Measurements from ENCODE around the gene NPEPL1.

NPEPL1 gene

GRCh38 chr20:58747211-58747610 is 54.6 kb downstream of the NPEPL1 start:
- TF ChIP-seq POLR2AphosphoS5 (IDR thresholded peaks at IDR 0.05; ENCODE audit: low read depth, low read length) (no peak), SIN3A (IDR thresholded peaks at IDR 0.05; ENCODE audit: borderline replicate concordance, insufficient read depth, low read length) (no peak), TAF1 (IDR thresholded peaks at IDR 0.05; ENCODE audit: borderline replicate concordance, insufficient read depth, low read length) (no peak), REST (IDR thresholded peaks at IDR 0.05; ENCODE audit: insufficient read depth in 1 of 2, low read depth in 2 of 2, low read length in 2 of 2) (no peak), FOXP2 (optimal IDR thresholded peaks at IDR 0.05; ENCODE audit: borderline replicate concordance, extremely low read depth, extremely low read length, insufficient read depth) (no peak)

GRCh38 chr20:58748618-58749017 is 56.0 kb downstream of the NPEPL1 start:
- TF ChIP-seq POLR2AphosphoS5 (IDR thresholded peaks at IDR 0.05; ENCODE audit: low read depth, low read length) (no peak), FOXP2 (optimal IDR thresholded peaks at IDR 0.05; ENCODE audit: borderline replicate concordance, extremely low read depth, extremely low read length, insufficient read depth) (no peak), TAF1 (IDR thresholded peaks at IDR 0.05; ENCODE audit: borderline replicate concordance, insufficient read depth, low read length) (no peak), SIN3A (IDR thresholded peaks at IDR 0.05; ENCODE audit: borderline replicate concordance, insufficient read depth, low read length) (no peak), REST (IDR thresholded peaks at IDR 0.05; ENCODE audit: insufficient read depth in 1 of 2, low read depth in 2 of 2, low read length in 2 of 2) (no peak)

- no peak for TF ChIP-seq TAF1 (IDR thresholded peaks at IDR 0.05; ENCODE audit: borderline replicate concordance, insufficient read depth, low read length)
- TF ChIP-seq POLR2AphosphoS5 (IDR thresholded peaks at IDR 0.05; ENCODE audit: low read depth, low read length) = no peak
- no peak for TF ChIP-seq SIN3A (IDR thresholded peaks at IDR 0.05; ENCODE audit: borderline replicate concordance, insufficient read depth, low read length)
- no peak for TF ChIP-seq FOXP2 (optimal IDR thresholded peaks at IDR 0.05; ENCODE audit: borderline replicate concordance, extremely low read depth, extremely low read length, insufficient read depth)
These were observed 56.6 kb downstream of the NPEPL1 start for GRCh38 chr20:58749098-58749769.

- TF ChIP-seq SIN3A (IDR thresholded peaks at IDR 0.05; ENCODE audit: borderline replicate concordance, insufficient read depth, low read length) (no peak), POLR2AphosphoS5 (IDR thresholded peaks at IDR 0.05; ENCODE audit: low read depth, low read length) (no peak), FOXP2 (optimal IDR thresholded peaks at IDR 0.05; ENCODE audit: borderline replicate concordance, extremely low read depth, extremely low read length, insufficient read depth) (no peak), REST (IDR thresholded peaks at IDR 0.05; ENCODE audit: insufficient read depth in 1 of 2, low read depth in 2 of 2, low read length in 2 of 2) (no peak), TAF1 (IDR thresholded peaks at IDR 0.05; ENCODE audit: borderline replicate concordance, insufficient read depth, low read length) (no peak)
These were observed 57.4 kb downstream of the NPEPL1 start for GRCh38 chr20:58749979-58750378.

GRCh38 chr20:58751979-58752378 is 59.4 kb downstream of the NPEPL1 start:
- TF ChIP-seq TAF1 (IDR thresholded peaks at IDR 0.05; ENCODE audit: borderline replicate concordance, insufficient read depth, low read length) (no peak), POLR2AphosphoS5 (IDR thresholded peaks at IDR 0.05; ENCODE audit: low read depth, low read length) (no peak), SIN3A (IDR thresholded peaks at IDR 0.05; ENCODE audit: borderline replicate concordance, insufficient read depth, low read length) (no peak), FOXP2 (optimal IDR thresholded peaks at IDR 0.05; ENCODE audit: borderline replicate concordance, extremely low read depth, extremely low read length, insufficient read depth) (no peak), REST (IDR thresholded peaks at IDR 0.05; ENCODE audit: insufficient read depth in 1 of 2, low read depth in 2 of 2, low read length in 2 of 2) (no peak)

All from PFSK-1 (cell line).